ENCODE data around the gene ZNF69.
"Not testable (repeated sequence)": the region's sequence is repeated elsewhere in the genome, so short reads cannot be mapped to it uniquely, and the experiment has no call there.

Gene ZNF69

GRCh38 chr19:11881151-11881800 is 6.3 kb upstream of the ZNF69 start:
- no peak for TF ChIP-seq Cebpa-rat (IDR thresholded peaks at IDR 0.05)
- H4K20me1 ChIP-seq: no peaks in the 10 kb centered on the region; a peak in 2 of 22 replicates
- no peak overlapping the region for H3K27ac ChIP-seq
- no peak overlapping the region for H3K4me3 ChIP-seq
- no peaks in the 10 kb centered on the region for H3K27me3 ChIP-seq
- peak overlapping the region in 2 of 11 experiments; percentile 23 to 50; a peak in 1 of 22 replicates for H3K4me2 ChIP-seq
- no peaks in the 10 kb centered on the region; a peak in 1 of 22 replicates for H3K36me3 ChIP-seq
- peaks cover 0 to 15% (median 2%) of the 10 kb centered on the region in 10 experiments; a peak in 8 of 20 replicates for H3K4me1 ChIP-seq
- H3K9me3 ChIP-seq (replicated peaks in 1 of 11): peaks cover 23 to 38% (median 27%) of the 10 kb centered on the region in 11 experiments
- no peak overlapping the region for H3K9ac ChIP-seq

GRCh38 chr19:11882606-11883005 is 5.0 kb upstream of the ZNF69 start:
- H3K9ac ChIP-seq: 0 out of 22 replicates have a peak overlapping the region, but pooled peaks of 1 of the 11 experiments have one; percentile 19
- H3K9me3 ChIP-seq (replicated peaks in 1 of 11): peaks cover 24 to 45% (median 33%) of the 10 kb centered on the region in 11 experiments
- H3K4me2 ChIP-seq: no peak overlapping the region
- peaks cover 7 to 19% (median 9%) of the 10 kb centered on the region in 10 experiments; a peak in 16 of 20 replicates for H3K4me1 ChIP-seq
- no peaks in the 10 kb centered on the region; a peak in 1 of 22 replicates for H3K36me3 ChIP-seq
- H3K27me3 ChIP-seq: no peaks in the 10 kb centered on the region
- no peak overlapping the region for H3K27ac ChIP-seq
- no peak overlapping the region for H3K4me3 ChIP-seq
- no peak for TF ChIP-seq Cebpa-rat (IDR thresholded peaks at IDR 0.05)
- H4K20me1 ChIP-seq: no peaks in the 10 kb centered on the region; a peak in 2 of 22 replicates

- H3K4me2 ChIP-seq: peak overlapping the region; percentile 81 to 98 (median 90)
- TF ChIP-seq Cebpa-rat (IDR thresholded peaks at IDR 0.05): no peak
These were observed 360 bp upstream of the ZNF69 start for GRCh38 chr19:11887234-11887610.

GRCh38 chr19:11889901-11890300 is 2.3 kb downstream of the ZNF69 start:
- Histone ChIP-seq H3K4me2 (peak overlapping the region in 10 of 11 experiments; percentile 81 to 98 (median 91); a peak in 18 of 22 replicates), H3K9me3 (replicated peaks in 1 of 11) (peaks cover 50 to 73% (median 59%) of the 10 kb centered on the region in 11 experiments), H3K4me1 (peaks cover 19 to 39% (median 30%) of the 10 kb centered on the region in 10 experiments), H3K36me3 (peaks cover 24 to 55% (median 45%) of the 10 kb centered on the region in 11 experiments)
- not testable (repeated sequence) for H3K9ac ChIP-seq, H4K20me1 ChIP-seq, H3K4me3 ChIP-seq, H3K27me3 ChIP-seq, H3K27ac ChIP-seq

More at GRCh38 chr19:11887234-11887610, 360 bp upstream of the ZNF69 start:
- peak overlapping the region; percentile 68 to 93 (median 83) for H3K4me3 ChIP-seq
- H3K27ac ChIP-seq: peak overlapping the region in 6 of 11 experiments; percentile 21 to 93 (median 86); a peak in 7 of 22 replicates
- peak overlapping the region in 9 of 11 experiments; percentile 78 to 93 (median 86); a peak in 14 of 22 replicates for H3K9ac ChIP-seq
- peaks cover 0 to 28% (median 18%) of the 10 kb centered on the region in 11 experiments; a peak in 21 of 22 replicates for H3K36me3 ChIP-seq
- H3K9me3 ChIP-seq (replicated peaks in 1 of 11): peaks cover 23 to 46% (median 33%) of the 10 kb centered on the region in 11 experiments
- no peaks in the 10 kb centered on the region for H4K20me1 ChIP-seq
- H3K27me3 ChIP-seq: no peaks in the 10 kb centered on the region
- peaks cover 19 to 39% (median 30%) of the 10 kb centered on the region in 10 experiments for H3K4me1 ChIP-seq

- peaks cover 31 to 62% (median 52%) of the 10 kb centered on the region in 11 experiments for H3K36me3 ChIP-seq
- H3K9me3 ChIP-seq (replicated peaks in 1 of 11): peaks cover 57 to 75% (median 65%) of the 10 kb centered on the region in 11 experiments
- peak overlapping the region in 6 of 11 experiments; percentile 83 to 97 (median 91); a peak in 7 of 22 replicates for H3K4me2 ChIP-seq
- H4K20me1 ChIP-seq: no peaks in the 10 kb centered on the region
- H3K4me3 ChIP-seq: peak overlapping the region in 3 of 10 experiments; percentile 9 to 35 (median 31); a peak in 2 of 20 replicates
- H3K4me1 ChIP-seq: peaks cover 19 to 39% (median 30%) of the 10 kb centered on the region in 10 experiments
- no peak for TF ChIP-seq Cebpa-rat (IDR thresholded peaks at IDR 0.05)
- no peak overlapping the region for H3K27ac ChIP-seq
- no peaks in the 10 kb centered on the region for H3K27me3 ChIP-seq
- no peak overlapping the region for H3K9ac ChIP-seq
These were observed 3.1 kb downstream of the ZNF69 start for GRCh38 chr19:11890634-11891033.

- H3K36me3 ChIP-seq: peaks cover 48 to 94% (median 88%) of the 10 kb centered on the region in 11 experiments
- H3K9me3 ChIP-seq (replicated peaks in 1 of 11): peaks cover 91 to 100% (median 99%) of the 10 kb centered on the region in 11 experiments
- no peak for TF ChIP-seq Cebpa-rat (IDR thresholded peaks at IDR 0.05)
- no peaks in the 10 kb centered on the region for H4K20me1 ChIP-seq
- H3K4me2 ChIP-seq: no peak overlapping the region
- H3K4me1 ChIP-seq: peaks cover 0 to 17% (median 9%) of the 10 kb centered on the region in 10 experiments; a peak in 12 of 20 replicates
- no peak overlapping the region for H3K9ac ChIP-seq
- no peaks in the 10 kb centered on the region for H3K27me3 ChIP-seq
- peak overlapping the region in 3 of 10 experiments; percentile 7 to 25 (median 15); a peak in 3 of 20 replicates for H3K4me3 ChIP-seq
- H3K27ac ChIP-seq: no peak overlapping the region
These were observed 7.3 kb downstream of the ZNF69 start for GRCh38 chr19:11894851-11895250.

- TF ChIP-seq Cebpa-rat (IDR thresholded peaks at IDR 0.05): no peak
- peak overlapping the region in 8 of 10 experiments; percentile 3 to 33 (median 14); a peak in 7 of 20 replicates for H3K4me3 ChIP-seq
- no peak overlapping the region for H3K27ac ChIP-seq
- no peak overlapping the region for H3K4me2 ChIP-seq
- no peaks in the 10 kb centered on the region for H3K4me1 ChIP-seq
- peaks cover 99 to 100% (median 100%) of the 10 kb centered on the region in 11 experiments for H3K9me3 ChIP-seq (replicated peaks in 1 of 11)
- H3K36me3 ChIP-seq: peaks cover 72 to 99% (median 94%) of the 10 kb centered on the region in 11 experiments
- no peaks in the 10 kb centered on the region for H4K20me1 ChIP-seq
- H3K9ac ChIP-seq: no peak overlapping the region
- peaks cover 0 to 6% (median 0%) of the 10 kb centered on the region in 11 experiments; a peak in 1 of 22 replicates for H3K27me3 ChIP-seq
These were observed 14.6 kb downstream of the ZNF69 start for GRCh38 chr19:11902228-11902627.

GRCh38 chr19:11905928-11906327 is 18.3 kb downstream of the ZNF69 start:
- peaks cover 85 to 97% (median 94%) of the 10 kb centered on the region in 11 experiments for H3K9me3 ChIP-seq (replicated peaks in 1 of 11)
- H3K36me3 ChIP-seq: peaks cover 52 to 62% (median 60%) of the 10 kb centered on the region in 11 experiments

GRCh38 chr19:11911937-11912336 is 24.4 kb downstream of the ZNF69 start:
- H3K27me3 ChIP-seq, H4K20me1 ChIP-seq, H3K4me1 ChIP-seq, H3K27ac ChIP-seq, H3K9ac ChIP-seq, H3K4me2 ChIP-seq: not testable (repeated sequence)
- peaks cover 26 to 49% (median 46%) of the 10 kb centered on the region in 11 experiments for H3K36me3 ChIP-seq
- H3K4me3 ChIP-seq: 0 out of 20 replicates have a peak overlapping the region, but pooled peaks of 3 of the 10 experiments have one; percentile 11 to 26 (median 19)
- peaks cover 73 to 86% (median 83%) of the 10 kb centered on the region in 11 experiments for H3K9me3 ChIP-seq (replicated peaks in 1 of 11)

More at GRCh38 chr19:11905928-11906327, 18.3 kb downstream of the ZNF69 start:
- H4K20me1 ChIP-seq: no peaks in the 10 kb centered on the region
- no peak overlapping the region for H3K9ac ChIP-seq
- H3K27ac ChIP-seq: no peak overlapping the region
- no peak for TF ChIP-seq Cebpa-rat (IDR thresholded peaks at IDR 0.05)
- H3K4me1 ChIP-seq: no peaks in the 10 kb centered on the region
- H3K27me3 ChIP-seq: peaks cover 0 to 6% (median 0%) of the 10 kb centered on the region in 11 experiments; a peak in 1 of 22 replicates
- H3K4me2 ChIP-seq: no peak overlapping the region
- H3K4me3 ChIP-seq: peak overlapping the region; percentile 24 to 54 (median 38)

- not testable (repeated sequence) for H3K9ac ChIP-seq, H3K4me3 ChIP-seq, H3K4me2 ChIP-seq, H3K27me3 ChIP-seq, H3K4me1 ChIP-seq, H4K20me1 ChIP-seq, H3K27ac ChIP-seq
- H3K9me3 ChIP-seq (replicated peaks in 1 of 11): peaks cover 56 to 68% (median 60%) of the 10 kb centered on the region in 11 experiments
- peaks cover 26 to 47% (median 45%) of the 10 kb centered on the region in 11 experiments for H3K36me3 ChIP-seq
These were observed 27.0 kb downstream of the ZNF69 start for GRCh38 chr19:11914417-11915051.

Measured in BLaER1 treated with 17β-estradiol and CSF1 and Interleukin-3, amounts not matched to agents 10 nM and 100 nM (cell line).